Suprapubic skin (tissue), 4 donors: Measurements from ENCODE around the gene AAR2. TPM values are rescaled to one million over a fixed set of nuclear protein-coding genes. Genes with fewer than 3 reads are reported as not detected.

Source experiments
- DNase-seq, 2 donors: peaks; one replicate each; pipeline ENCODE4 v3.0.0-alpha.2; 2019; ENCODE audit warnings: low spot score in 2 of 2
- H3K27ac ChIP-seq: fragments of 200-600 bp; sonication (generic); one replicate; pipeline ENCODE4 v1.5.1; 2019
- H3K27me3 ChIP-seq: fragments of 200-600 bp; sonication (generic); one replicate; pipeline ENCODE4 v1.5.1; 2019
- H3K36me3 ChIP-seq: fragments of 200-600 bp; sonication (generic); one replicate; pipeline ENCODE4 v1.5.1; 2019
- H3K4me1 ChIP-seq: fragments of 200-600 bp; sonication (generic); one replicate; pipeline ENCODE4 v1.5.1; 2019
- H3K4me3 ChIP-seq: fragments of 200-600 bp; sonication (generic); one replicate; pipeline ENCODE4 v1.5.1; 2019; ENCODE audit warnings: mild to moderate bottlenecking
- H3K9me3 ChIP-seq: fragments of 200-600 bp; sonication (generic); one replicate; pipeline ENCODE4 v1.5.1; 2019
- EP300 ChIP-seq: sonication (generic); formaldehyde crosslinking; IDR thresholded peaks from one replicate; pipeline ENCODE4 v1.6.1; 2017; ENCODE audit warnings: antibody characterized with exemption
- POLR2A ChIP-seq, 2 donors: fragments of 450-650 bp; IDR thresholded peaks; one replicate each; pipeline ENCODE4 v1.6.1; 2017; ENCODE audit warnings: antibody characterized with exemption in 2 of 2, mild to moderate bottlenecking in 2 of 2, moderate library complexity in 2 of 2
- POLR2AphosphoS5 ChIP-seq, 3 donors: sonication (generic); formaldehyde crosslinking; IDR thresholded peaks; one replicate each; pipeline ENCODE4 v1.6.1; 2017; ENCODE audit warnings: antibody characterized with exemption in 3 of 3
- WGBS: methylation state at CpG from one replicate; pipeline ENCODE4 v1.1.5; 2018; 5-methylcytosine and 5-hydroxymethylcytosine counted together
- total RNA-seq, 4 donors: library from RNA; depleted of rRNA; stranded (reverse); fragments of >200 nt; gene quantifications; one replicate each; pipeline ENCODE4 v1.1.0, GENCODE V29; 2016
- TF ChIP-seq, protein P1 (sequence below), 2 donors: fragments of 200-600 bp in 1 of 2; fragments of 450-650 bp in 1 of 2; sonication (generic) in 1 of 2; IDR thresholded peaks; one replicate each; pipeline ENCODE4 v1.5.1; 2016 to 2019; ENCODE audit warnings: antibody characterized with exemption in 2 of 2, mild to moderate bottlenecking in 1 of 2, moderate library complexity in 1 of 2

AAR2 gene
- total RNA-seq, 4 donors from 2014 or later, result 34.4 to 54.6 (median 43.8) TPM

DNA sequence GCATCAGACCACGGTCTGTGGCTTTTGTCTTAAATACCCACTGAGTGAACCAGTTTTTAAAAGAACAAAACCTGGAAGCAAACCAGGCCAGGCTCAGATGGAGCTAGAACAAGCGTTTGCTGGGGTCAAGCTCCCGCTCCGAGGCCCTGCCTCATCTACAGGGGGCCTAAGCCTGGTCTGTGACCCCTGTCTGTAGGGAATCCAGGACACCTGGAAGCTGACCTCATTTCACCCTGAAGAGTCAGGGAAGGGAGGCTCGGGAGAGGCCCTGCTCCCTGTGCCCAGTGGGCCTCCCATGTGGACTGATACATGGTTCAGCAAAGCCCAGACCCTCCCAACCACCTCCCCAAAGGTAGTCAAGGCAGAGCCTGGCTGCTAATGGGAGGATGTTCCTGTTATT lies 43.1 kb downstream of the AAR2 start:
- Histone ChIP-seq H3K27ac (no peak overlapping the region), H3K27me3 (peaks cover 30% of the 10 kb centered on the region), H3K36me3 (no peaks in the 10 kb centered on the region), H3K9me3 (no peaks in the 10 kb centered on the region), H3K4me3 (no peak overlapping the region), H3K4me1 (no peaks in the 10 kb centered on the region)
- WGBS, result 72% methylated on average over 5 of the region's 5 CpGs
- no peak for TF ChIP-seq EP300
- TF ChIP-seq, protein P1, sequence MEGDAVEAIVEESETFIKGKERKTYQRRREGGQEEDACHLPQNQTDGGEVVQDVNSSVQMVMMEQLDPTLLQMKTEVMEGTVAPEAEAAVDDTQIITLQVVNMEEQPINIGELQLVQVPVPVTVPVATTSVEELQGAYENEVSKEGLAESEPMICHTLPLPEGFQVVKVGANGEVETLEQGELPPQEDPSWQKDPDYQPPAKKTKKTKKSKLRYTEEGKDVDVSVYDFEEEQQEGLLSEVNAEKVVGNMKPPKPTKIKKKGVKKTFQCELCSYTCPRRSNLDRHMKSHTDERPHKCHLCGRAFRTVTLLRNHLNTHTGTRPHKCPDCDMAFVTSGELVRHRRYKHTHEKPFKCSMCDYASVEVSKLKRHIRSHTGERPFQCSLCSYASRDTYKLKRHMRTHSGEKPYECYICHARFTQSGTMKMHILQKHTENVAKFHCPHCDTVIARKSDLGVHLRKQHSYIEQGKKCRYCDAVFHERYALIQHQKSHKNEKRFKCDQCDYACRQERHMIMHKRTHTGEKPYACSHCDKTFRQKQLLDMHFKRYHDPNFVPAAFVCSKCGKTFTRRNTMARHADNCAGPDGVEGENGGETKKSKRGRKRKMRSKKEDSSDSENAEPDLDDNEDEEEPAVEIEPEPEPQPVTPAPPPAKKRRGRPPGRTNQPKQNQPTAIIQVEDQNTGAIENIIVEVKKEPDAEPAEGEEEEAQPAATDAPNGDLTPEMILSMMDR (IDR thresholded peaks at IDR 0.05), result no peak
- TF ChIP-seq POLR2AphosphoS5 (IDR thresholded peaks at IDR 0.05), result no peak
- no peak for DNase-seq

DNA sequence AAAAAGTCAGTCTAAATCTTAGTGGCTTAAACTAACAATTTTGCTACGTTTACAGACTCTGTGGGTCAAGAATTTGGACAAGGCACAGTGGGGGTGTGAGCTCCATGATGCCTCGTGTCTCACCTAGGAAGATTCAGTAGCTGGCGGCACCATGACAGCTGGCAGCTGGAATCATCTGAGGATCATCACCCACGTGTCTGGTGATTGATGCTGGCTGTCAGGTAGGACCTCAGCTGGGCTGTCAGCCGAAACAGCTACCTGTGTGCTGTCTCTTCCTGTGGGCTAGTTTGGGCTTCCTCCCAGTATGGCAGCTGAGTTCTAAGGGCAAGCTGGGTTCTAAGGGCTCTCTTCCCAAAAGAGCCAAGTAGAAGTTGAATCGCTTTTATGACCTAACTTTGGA lies 43.5 kb downstream of the AAR2 start:
- no peak for DNase-seq
- H3K4me1 ChIP-seq, result no peaks in the 10 kb centered on the region
- H3K27ac ChIP-seq, result no peak overlapping the region
- 69% methylated on average over 6 of the region's 6 CpGs for WGBS
- TF ChIP-seq POLR2A (IDR thresholded peaks at IDR 0.05) (no peak), EP300 (no peak), POLR2AphosphoS5 (IDR thresholded peaks at IDR 0.05) (no peak)
- TF ChIP-seq, protein P1 (IDR thresholded peaks at IDR 0.05), result no peak
- H3K4me3 ChIP-seq, result no peak overlapping the region
- peaks cover 27% of the 10 kb centered on the region for H3K27me3 ChIP-seq
- H3K36me3 ChIP-seq, result no peaks in the 10 kb centered on the region
- H3K9me3 ChIP-seq, result no peaks in the 10 kb centered on the region

DNA sequence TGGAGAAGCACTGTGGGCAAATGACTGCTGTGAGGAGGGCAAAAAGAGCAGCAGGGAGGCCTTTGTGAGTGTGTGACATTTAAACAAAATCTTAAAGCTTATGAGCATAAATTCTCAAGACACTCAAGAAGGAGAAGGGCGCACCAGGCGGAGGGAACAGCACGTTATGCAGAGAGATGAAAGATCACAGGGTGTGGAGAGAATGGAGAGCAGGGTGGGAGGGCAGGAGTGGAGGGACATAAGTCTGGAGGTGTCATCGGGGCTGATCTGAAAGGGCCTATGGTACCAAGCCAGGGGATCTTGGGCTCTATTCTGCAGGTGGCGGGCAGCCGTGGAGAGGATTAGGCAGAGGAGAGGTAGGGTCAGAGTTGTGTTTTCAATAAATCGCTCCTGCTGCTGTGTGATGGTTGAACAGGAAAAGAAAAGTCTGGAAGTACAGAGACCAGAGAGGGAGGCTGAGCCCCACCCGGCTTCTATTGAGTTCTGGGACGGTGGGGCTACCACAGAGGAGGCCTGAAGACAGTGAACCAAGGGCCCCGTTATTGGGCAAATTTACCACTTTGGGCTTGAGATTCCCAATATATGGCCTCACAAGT lies 45.6 kb downstream of the AAR2 start:
- 79% methylated on average over 10 of the region's 10 CpGs for WGBS
- TF ChIP-seq, protein P1 (IDR thresholded peaks at IDR 0.05), result no peak
- no peak for TF ChIP-seq EP300
- no peak for TF ChIP-seq POLR2AphosphoS5 (IDR thresholded peaks at IDR 0.05)
- no peak for TF ChIP-seq POLR2A (IDR thresholded peaks at IDR 0.05)
- no peak overlapping the region for H3K4me3 ChIP-seq
- no peaks in the 10 kb centered on the region for H3K9me3 ChIP-seq
- no peaks in the 10 kb centered on the region for H3K4me1 ChIP-seq
- H3K27me3 ChIP-seq, result peaks cover 34% of the 10 kb centered on the region
- H3K27ac ChIP-seq, result no peak overlapping the region
- DNase-seq, result no peak
- H3K36me3 ChIP-seq, result no peaks in the 10 kb centered on the region

DNA sequence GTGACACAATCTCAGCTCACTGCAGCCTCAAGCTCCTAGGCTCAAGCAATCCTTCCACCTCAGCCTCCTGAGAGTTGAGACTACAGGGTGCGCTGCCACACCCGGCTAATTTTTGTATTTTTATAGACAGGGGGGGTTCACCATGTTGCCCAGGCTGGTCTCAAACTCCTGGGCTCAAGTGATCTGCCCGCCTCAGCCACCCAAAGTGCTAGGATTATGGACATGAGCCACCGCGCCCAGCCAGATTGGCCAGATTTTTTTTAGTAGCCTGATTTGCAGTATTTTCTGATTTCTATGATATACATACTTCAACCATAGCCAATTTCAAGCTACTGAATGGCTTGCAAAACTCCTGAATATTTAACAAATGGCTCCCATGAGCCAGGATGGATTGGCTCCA lies 48.5 kb downstream of the AAR2 start:
- H3K27ac ChIP-seq, result no peak overlapping the region
- H3K4me1 ChIP-seq, result no peaks in the 10 kb centered on the region
- DNase-seq, result no peak
- TF ChIP-seq, protein P1 (IDR thresholded peaks at IDR 0.05), result no peak
- TF ChIP-seq EP300, result no peak
- no peak for TF ChIP-seq POLR2A (IDR thresholded peaks at IDR 0.05)
- no peak for TF ChIP-seq POLR2AphosphoS5 (IDR thresholded peaks at IDR 0.05)
- no peaks in the 10 kb centered on the region for H3K9me3 ChIP-seq
- WGBS, result 98% methylated on average over 5 of the region's 5 CpGs
- H3K4me3 ChIP-seq, result no peak overlapping the region
- peaks cover 17% of the 10 kb centered on the region for H3K27me3 ChIP-seq
- H3K36me3 ChIP-seq, result no peaks in the 10 kb centered on the region

DNA sequence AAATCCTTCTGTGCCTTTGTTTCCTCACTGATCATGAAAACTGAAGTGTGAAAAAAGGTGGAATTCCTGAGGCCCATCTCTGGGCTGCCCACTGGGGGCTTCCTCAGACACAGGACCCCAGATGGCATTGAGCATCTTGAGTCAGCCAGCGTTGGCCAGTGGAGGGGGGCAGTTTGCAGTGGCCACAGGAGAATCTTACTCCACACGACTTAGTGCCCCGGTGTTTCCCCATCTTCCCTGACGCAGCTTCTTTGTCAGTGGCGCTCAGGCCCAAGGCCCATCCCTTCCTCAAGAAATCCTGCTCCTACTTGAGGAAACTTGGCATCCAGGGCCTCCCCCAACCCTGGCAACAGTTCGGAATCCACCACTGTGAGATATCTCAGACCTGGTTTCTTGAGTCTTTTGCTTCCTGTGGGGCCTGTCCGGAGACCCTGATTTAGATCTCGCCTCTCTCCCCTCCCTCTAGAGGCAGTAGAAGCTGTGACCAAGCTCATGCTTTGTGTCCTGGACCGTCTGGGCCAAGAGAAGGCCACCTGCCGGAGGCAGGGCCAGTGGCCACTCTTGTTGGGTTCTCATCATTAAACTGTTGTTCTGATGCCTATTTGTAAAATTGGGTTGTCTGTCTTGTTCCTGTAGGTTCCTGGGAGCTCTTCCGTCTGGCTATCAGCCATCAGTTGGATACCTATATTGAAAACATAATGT lies 49.6 kb downstream of the AAR2 start:
- Histone ChIP-seq H3K4me3 (no peak overlapping the region), H3K27ac (no peak overlapping the region), H3K36me3 (no peaks in the 10 kb centered on the region), H3K27me3 (peaks cover 13% of the 10 kb centered on the region), H3K9me3 (no peaks in the 10 kb centered on the region), H3K4me1 (no peaks in the 10 kb centered on the region)
- 75% methylated on average over 9 of the region's 11 CpGs for WGBS
- DNase-seq, result no peak
- TF ChIP-seq, protein P1 (IDR thresholded peaks at IDR 0.05), result no peak
- no peak for TF ChIP-seq POLR2A (IDR thresholded peaks at IDR 0.05)
- no peak for TF ChIP-seq POLR2AphosphoS5 (IDR thresholded peaks at IDR 0.05)
- no peak for TF ChIP-seq EP300
